H1 (cell line): ENCODE measurements around the gene MDFIC. TPM values are rescaled to one million over a fixed set of nuclear protein-coding genes. Genes with fewer than 3 reads are reported as not detected.

Experiments used
- CTCF ChIA-PET: fragments of 300-600 bp; sonication (Branson Sonifier 250); formaldehyde crosslinking; loops from one replicate; lab custom pipeline; 2021; ENCODE audit not compliant: partially characterized antibody; lab: Charles Lee
- POLR2A ChIA-PET: fragments of 300-600 bp; sonication (Branson Sonifier 250); formaldehyde crosslinking; loops from one replicate; lab custom pipeline; 2021; ENCODE audit warnings: inconsistent platforms; ENCODE audit not compliant: partially characterized antibody; lab: Charles Lee
- DNase-seq, 2 experiments: peaks; one replicate each; pipeline versions ENCODE4 v3.0.0 to v3.0.0-alpha.2; 2010 to 2022; ENCODE audit warnings: low spot score in 2 of 2, low read depth in 1 of 2, mixed read lengths in 1 of 2
- FAIRE-seq: peaks from 2 replicates; lab custom pipeline; 2011; peaks lifted over from hg19 to GRCh38; lab: Jason Lieb, UNC
- H2AFZ ChIP-seq: 2 replicates; pipeline ENCODE4 v1.8.1; 2012; ENCODE audit warnings: low read length, inconsistent platforms
- H2AK5ac ChIP-seq: 2 replicates; pipeline ENCODE4 v1.6.1; 2013; ENCODE audit warnings: low read depth, low read length
- H2BK120ac ChIP-seq: replicated peaks from 2 replicates; pipeline ENCODE3; 2013; ENCODE audit warnings: low read depth, low read length, inconsistent platforms
- H2BK12ac ChIP-seq: 2 replicates; pipeline ENCODE4 v1.6.1; 2013; ENCODE audit warnings: low read depth, low read length
- H2BK15ac ChIP-seq: 2 replicates; pipeline ENCODE4 v1.6.1; 2013; ENCODE audit warnings: low read length
- H2BK20ac ChIP-seq: 2 replicates; pipeline ENCODE4 v1.6.1; 2013; ENCODE audit warnings: low read length
- H2BK5ac ChIP-seq: 2 replicates; pipeline ENCODE4 v1.6.1; 2013; ENCODE audit warnings: low read depth, low read length
- H3K14ac ChIP-seq: 2 replicates; pipeline ENCODE4 v1.6.1; 2013; ENCODE audit warnings: inconsistent platforms; ENCODE audit not compliant: insufficient read length
- H3K18ac ChIP-seq: 2 replicates; pipeline ENCODE4 v1.6.1; 2013; ENCODE audit warnings: low read length; ENCODE audit errors: extremely low read depth
- H3K23ac ChIP-seq: 2 replicates; pipeline ENCODE4 v1.6.1; 2013; ENCODE audit warnings: inconsistent platforms; ENCODE audit not compliant: insufficient read length
- H3K23me2 ChIP-seq: 2 replicates; pipeline ENCODE4 v1.6.1; 2013; ENCODE audit warnings: low read depth, low read length
- H3K27ac ChIP-seq: 2 replicates; pipeline ENCODE4 v1.6.1; 2011; ENCODE audit warnings: low read depth, low read length, inconsistent platforms
- H3K27me3 ChIP-seq, 4 experiments: replicated peaks in 1 of 4; 1 replicate in 1 of 4; 2 replicates in 3 of 4; pipeline versions ENCODE4 v1.6.1 to v1.8.1; 2011 to 2013; ENCODE audit warnings: low read length in 3 of 4, mild to moderate bottlenecking in 3 of 4, inconsistent platforms in 2 of 4, mixed read lengths in 2 of 4, moderate library complexity in 1 of 4; ENCODE audit not compliant: control insufficient read depth in 3 of 4, insufficient read depth in 3 of 4; ENCODE audit errors: extremely low read depth in 1 of 4
- H3K36me3 ChIP-seq, 4 experiments: 2 replicates each; pipeline versions ENCODE4 v1.6.1 to v1.8.1; 2011 to 2013; ENCODE audit warnings: mild to moderate bottlenecking in 4 of 4, low read length in 3 of 4, moderate library complexity in 2 of 4, control low read depth in 1 of 4, inconsistent platforms in 1 of 4; ENCODE audit not compliant: insufficient read depth in 4 of 4, control insufficient read depth in 2 of 4
- H3K4ac ChIP-seq: replicated peaks from 2 replicates; pipeline ENCODE3; 2013; ENCODE audit warnings: low read length, low read depth, mixed read lengths, inconsistent platforms; ENCODE audit not compliant: insufficient read length
- H3K4me1 ChIP-seq, 4 experiments: replicated peaks in 1 of 4; 1 replicate in 1 of 4; 2 replicates in 3 of 4; pipeline versions ENCODE4 v1.6.1 to v1.8.1; 2011 to 2013; ENCODE audit warnings: low read length in 3 of 4, inconsistent platforms in 2 of 4, mixed read lengths in 1 of 4; ENCODE audit not compliant: insufficient read depth in 4 of 4, control insufficient read depth in 3 of 4
- H3K4me2 ChIP-seq, 2 experiments: 2 replicates each; pipeline versions ENCODE4 v1.6.1 to v1.8.1; 2011 to 2013; ENCODE audit warnings: low read depth in 2 of 2, low read length in 2 of 2, control low read depth in 1 of 2, inconsistent platforms in 1 of 2, mild to moderate bottlenecking in 1 of 2; ENCODE audit not compliant: insufficient read depth in 1 of 2
- H3K4me3 ChIP-seq, 4 experiments: fragments of 200-600, 300-600 bp in 1 of 4; sonication (generic), shearing (Covaris generic), sonication (Bioruptor Twin) in 1 of 4; 2 replicates each; pipeline versions ENCODE4 v1.5.1 to v1.8.1; 2011 to 2016; ENCODE audit warnings: low read length in 4 of 4, low read depth in 3 of 4, control low read depth in 2 of 4, inconsistent platforms in 2 of 4, mild to moderate bottlenecking in 2 of 4, mixed read lengths in 1 of 4, moderate library complexity in 1 of 4; ENCODE audit not compliant: insufficient read depth in 2 of 4; ENCODE audit errors: extremely low read depth in 1 of 4
- H3K56ac ChIP-seq: replicated peaks from 2 replicates; pipeline ENCODE3; 2013; ENCODE audit warnings: low read depth, mild to moderate bottlenecking, mixed read lengths, low read length, inconsistent platforms; ENCODE audit not compliant: insufficient read length
- H3K79me1 ChIP-seq: 2 replicates; pipeline ENCODE4 v1.6.1; 2013; ENCODE audit warnings: low read depth, low read length, control low read depth
- H3K79me2 ChIP-seq, 2 experiments: 2 replicates each; pipeline versions ENCODE4 v1.6.1 to v1.8.1; 2012 to 2013; ENCODE audit warnings: low read length in 2 of 2, mild to moderate bottlenecking in 2 of 2, inconsistent platforms in 1 of 2; ENCODE audit not compliant: insufficient read depth in 2 of 2, control insufficient read depth in 1 of 2
- H3K9ac ChIP-seq, 4 experiments: replicated peaks in 1 of 4; 1 replicate in 1 of 4; 2 replicates in 3 of 4; pipeline versions ENCODE4 v1.6.1 to v1.8.1; 2011 to 2013; ENCODE audit warnings: low read depth in 3 of 4, low read length in 3 of 4, control low read depth in 2 of 4, mild to moderate bottlenecking in 2 of 4, moderate library complexity in 2 of 4, inconsistent platforms in 1 of 4; ENCODE audit errors: extremely low read depth in 1 of 4
- H3K9me3 ChIP-seq, 2 experiments: 2 replicates each; pipeline versions ENCODE4 v1.6.1 to v1.8.1; 2012 to 2013; ENCODE audit warnings: mild to moderate bottlenecking in 2 of 2, moderate library complexity in 2 of 2, control low read depth in 1 of 2, inconsistent platforms in 1 of 2, low read depth in 1 of 2, low read length in 1 of 2, mixed read lengths in 1 of 2; ENCODE audit not compliant: insufficient read depth in 2 of 2
- H4K20me1 ChIP-seq, 2 experiments: replicated peaks in 1 of 2; 2 replicates each; pipeline versions ENCODE3 to v1.8.1; 2011 to 2013; ENCODE audit warnings: inconsistent platforms in 2 of 2, low read length in 2 of 2, mild to moderate bottlenecking in 1 of 2; ENCODE audit not compliant: insufficient read depth in 2 of 2, control insufficient read depth in 1 of 2
- H4K5ac ChIP-seq: 2 replicates; pipeline ENCODE4 v1.6.1; 2013; ENCODE audit warnings: low read length, low read depth, mixed read lengths, inconsistent platforms; ENCODE audit not compliant: insufficient read length
- H4K8ac ChIP-seq: 2 replicates; pipeline ENCODE4 v1.8.0; 2013; ENCODE audit warnings: mild to moderate bottlenecking, moderate library complexity, low read length, inconsistent platforms; ENCODE audit not compliant: insufficient read depth; ENCODE audit errors: extremely low read depth
- H4K91ac ChIP-seq: replicated peaks from 2 replicates; pipeline ENCODE3; 2013; ENCODE audit warnings: low read length, mixed read lengths, inconsistent platforms; ENCODE audit not compliant: insufficient read length
- JUND ChIP-seq: IDR thresholded peaks from 2 replicates; pipeline ENCODE4 v1.6.1; 2011; ENCODE audit warnings: mild to moderate bottlenecking, improper control_type of control experiment, low read length
- KDM4A ChIP-seq: IDR thresholded peaks from one replicate; pipeline ENCODE4 v1.7.1; 2012; ENCODE audit warnings: low read depth, mild to moderate bottlenecking, moderate library complexity, low read length, inconsistent platforms; ENCODE audit not compliant: severe bottlenecking
- WGBS, 2 experiments: shearing (Covaris generic) in 1 of 2; methylation state at CpG; one replicate each; pipeline versions ENCODE4 v1.1.6 to v1.1.7; 2013 to 2015; ENCODE audit warnings: low lambda C conversion rate in 2 of 2, mixed read lengths in 2 of 2, inconsistent platforms in 1 of 2, low coverage in 1 of 2, missing lambda C conversion rate in 1 of 2; ENCODE audit not compliant: insufficient replicate concordance in 2 of 2, insufficient coverage in 1 of 2, insufficient read length in 1 of 2; ENCODE audit errors: extremely low coverage in 1 of 2, missing lambda C conversion rate in 1 of 2; 5-methylcytosine and 5-hydroxymethylcytosine counted together
- polyA plus RNA-seq, 7 experiments: library from polyadenylated mRNA; depleted of rRNA in 3 of 7; stranded (reverse) in 5 of 7; unstranded in 2 of 7; fragments of >200 nt in 5 of 7; fragments of 200-250 nt in 2 of 7; gene quantifications; 1 replicate in 5 of 7; 2 replicates in 1 of 7; 4 replicates in 1 of 7; pipeline versions ENCODE4 v1.2.1 to v1.2.3, GENCODE V29; 2011 to 2013; ENCODE audit warnings: missing spikeins in 2 of 7, mixed read lengths in 2 of 7
- total RNA-seq: library from RNA; stranded (reverse); fragmentation: NEBNext Ultra II Directional; extraction: Animal tissue kit (Norgen Biotek cat#: 25700); gene quantifications from 2 replicates; pipeline ENCODE4 v1.2.1, GENCODE V29; 2021
- TF ChIP-seq, protein P1 (sequence below): IDR thresholded peaks from 2 replicates; pipeline ENCODE4 v1.6.1; 2012; ENCODE audit warnings: inconsistent platforms

The MDFIC gene
- total and polyA plus RNA-seq, 2 of the 8 experiments (the other 6 are each of a cell fraction or from before 2014, with no cell fraction given), result 2.3 to 11.4 TPM

DNA sequence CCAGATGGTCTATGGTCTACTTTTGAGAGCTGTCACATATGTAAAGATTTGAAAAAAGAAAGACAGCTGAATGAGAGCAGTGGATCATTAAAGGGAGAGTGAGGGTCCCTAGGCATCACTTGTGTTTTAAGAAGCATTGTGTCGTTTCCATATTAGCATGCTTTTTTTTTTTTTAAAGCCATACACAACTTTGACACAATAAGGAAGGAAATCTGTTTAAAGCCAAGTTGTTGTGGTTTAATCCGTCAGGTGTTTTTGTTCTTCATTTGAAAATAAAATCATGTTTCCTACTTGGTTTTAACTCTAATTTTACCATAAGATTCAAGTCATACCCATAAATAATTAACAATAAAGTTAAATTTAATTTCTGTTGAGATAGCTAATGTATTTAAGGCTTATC is 53.5 kb downstream of the MDFIC start:
- Histone ChIP-seq H3K23ac (no peak overlapping the region), H2BK12ac (no peak overlapping the region), H2AK5ac (no peak overlapping the region), H3K4ac (no peak overlapping the region), H4K8ac (no peak overlapping the region), H3K79me1 (no peaks in the 10 kb centered on the region), H3K4me1 (peaks cover 4 to 8% (median 7%) of the 10 kb centered on the region in 4 experiments), H2BK5ac (no peak overlapping the region), H3K27ac (no peak overlapping the region), H3K4me2 (no peak overlapping the region), H3K9ac (no peak overlapping the region), H2BK120ac (no peak overlapping the region), H3K4me3 (no peak overlapping the region), H3K9me3 (no peaks in the 10 kb centered on the region), H3K56ac (no peak overlapping the region), H3K27me3 (peaks cover 0 to 1% (median 0%) of the 10 kb centered on the region in 4 experiments; a peak in 1 of 7 replicates), H2AFZ (no peak overlapping the region), H4K20me1 (no peaks in the 10 kb centered on the region), H3K23me2 (no peaks in the 10 kb centered on the region; the same call in 1 of the 2 replicates), H3K79me2 (no peaks in the 10 kb centered on the region), H4K5ac (no peak overlapping the region), H3K18ac (no peak overlapping the region), H3K36me3 (no peaks in the 10 kb centered on the region), H2BK20ac (no peak overlapping the region), H3K14ac (no peak overlapping the region), H4K91ac (no peak overlapping the region), H2BK15ac (no peak overlapping the region)
- CTCF ChIA-PET, result no interaction called here
- DNase-seq (no peak), FAIRE-seq (no peak)
- POLR2A ChIA-PET, result no interaction called here
- 88% methylated on average over 2 of the region's 2 CpGs; no CpG with 5 or more reads in 1 of the 2 experiments for WGBS, 2 experiments
- no peak for TF ChIP-seq KDM4A
- no peak for TF ChIP-seq JUND
- TF ChIP-seq, protein P1, sequence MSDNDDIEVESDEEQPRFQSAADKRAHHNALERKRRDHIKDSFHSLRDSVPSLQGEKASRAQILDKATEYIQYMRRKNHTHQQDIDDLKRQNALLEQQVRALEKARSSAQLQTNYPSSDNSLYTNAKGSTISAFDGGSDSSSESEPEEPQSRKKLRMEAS, result no peak
